OCI-LY3 (cell line): ENCODE measurements around the gene AGAP1.

Source experiments
- CTCF ChIP-seq: fragments of 200-600, 300-600 bp; sonication (generic); IDR thresholded peaks from 2 replicates; pipeline ENCODE4 v1.5.1; 2014; ENCODE audit warnings: antibody characterized with exemption, low read length, low read depth
- EZH2phosphoT487 ChIP-seq: fragments of 200-600 bp; shearing (Covaris generic); IDR thresholded peaks from 2 replicates; pipeline ENCODE4 v1.6.1; 2018; ENCODE audit warnings: antibody characterized with exemption, mixed run types, low read depth

GRCh38 chr2:235445116-235445515 is 48.7 kb upstream of the AGAP1 start:
- no peak for TF ChIP-seq CTCF
- no peak for TF ChIP-seq EZH2phosphoT487
